ENCODE data around the gene ADCY2.
A peak's percentile ranks its signal among the peaks of the same experiment; 100 is the strongest.
"Not testable (repeated sequence)": the region's sequence is repeated elsewhere in the genome, so short reads cannot be mapped to it uniquely, and the experiment has no call there.

ADCY2 gene

GRCh38 chr5:7396713-7397454 is 946 bp downstream of the ADCY2 start:
- peak; percentile 31 for DNase-seq

- no peak for DNase-seq
Measured at GRCh38 chr5:7397937-7398336, 2.0 kb downstream of the ADCY2 start.

- no peak for DNase-seq
Measured at GRCh38 chr5:7398596-7399280, 2.8 kb downstream of the ADCY2 start.

GRCh38 chr5:7405277-7405676 is 9.3 kb downstream of the ADCY2 start:
- DNase-seq, result no peak

GRCh38 chr5:7410936-7411511 is 15.1 kb downstream of the ADCY2 start:
- no peak for DNase-seq

- DNase-seq, result no peak
Measured at GRCh38 chr5:7412409-7412808, 16.5 kb downstream of the ADCY2 start.

- no peak for DNase-seq
Measured at GRCh38 chr5:7415123-7415522, 19.2 kb downstream of the ADCY2 start.

- DNase-seq, result no peak
Measured at GRCh38 chr5:7415587-7416535, 19.9 kb downstream of the ADCY2 start.

GRCh38 chr5:7418276-7418675 is 22.3 kb downstream of the ADCY2 start:
- no peak for DNase-seq

GRCh38 chr5:7419367-7419766 is 23.4 kb downstream of the ADCY2 start:
- DNase-seq, result no peak

GRCh38 chr5:7419846-7420245 is 23.9 kb downstream of the ADCY2 start:
- DNase-seq, result no peak

DNA sequence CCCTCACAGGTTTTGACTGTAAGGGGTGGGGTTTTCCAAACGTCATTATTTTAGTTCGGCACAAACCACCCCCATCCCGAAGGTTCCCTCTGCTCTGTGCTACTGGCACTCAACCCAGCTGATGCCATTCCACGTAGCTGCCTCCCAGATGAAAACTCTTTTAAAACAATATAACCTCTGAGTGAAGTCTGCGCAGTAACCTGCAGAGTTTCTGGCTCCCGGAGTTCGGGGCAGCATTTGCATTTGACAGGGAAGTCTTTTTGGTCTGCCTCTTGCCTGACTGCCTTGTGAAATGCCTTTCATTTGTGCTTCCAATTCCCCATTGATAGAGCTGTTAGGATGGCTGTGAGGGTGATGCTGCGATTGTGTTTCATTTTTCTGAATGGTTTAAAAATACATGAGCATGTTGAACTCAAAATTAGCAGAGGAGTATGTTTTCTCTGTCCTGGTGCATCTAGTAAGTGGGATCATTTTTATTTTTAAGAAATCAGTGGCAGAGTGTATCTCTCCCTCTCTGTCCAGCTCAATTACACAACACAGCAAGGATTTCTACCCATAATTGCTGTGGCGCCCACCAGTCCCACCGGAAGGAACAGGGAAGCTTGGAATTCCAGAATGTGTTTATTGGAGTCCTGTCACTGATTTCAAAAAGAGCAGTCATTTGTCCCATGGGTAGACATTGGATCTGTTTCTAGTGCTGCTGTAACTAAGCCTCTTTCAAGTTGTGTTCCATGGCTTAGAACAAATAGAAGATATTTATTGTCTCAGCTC is 24.8 kb downstream of the ADCY2 start:
- DNase-seq, result no peak

- no peak for DNase-seq
Measured at GRCh38 chr5:7422316-7423106, 26.6 kb downstream of the ADCY2 start.

DNA sequence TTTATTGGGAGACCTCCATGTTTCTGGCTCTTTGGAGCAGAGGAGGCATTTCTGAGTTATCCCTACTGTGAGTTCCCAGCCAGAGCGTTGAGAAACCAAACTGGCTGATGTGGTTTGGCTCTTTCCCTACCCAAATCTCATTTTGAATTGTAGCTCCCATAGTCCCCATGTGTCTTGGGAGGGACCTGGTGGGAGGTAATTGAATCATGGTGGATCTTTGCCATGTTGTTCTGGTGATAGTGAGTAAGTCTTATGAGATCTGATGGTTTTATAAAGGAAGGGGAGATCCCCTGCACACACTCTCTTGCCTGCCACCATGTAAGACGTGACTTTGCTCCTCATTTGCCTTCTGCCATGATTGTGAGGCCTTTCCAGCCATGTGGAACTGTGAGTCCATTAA is 27.3 kb downstream of the ADCY2 start:
- not testable (repeated sequence) for DNase-seq

- no peak for DNase-seq
Measured at GRCh38 chr5:7425830-7426229, 29.9 kb downstream of the ADCY2 start.

DNA sequence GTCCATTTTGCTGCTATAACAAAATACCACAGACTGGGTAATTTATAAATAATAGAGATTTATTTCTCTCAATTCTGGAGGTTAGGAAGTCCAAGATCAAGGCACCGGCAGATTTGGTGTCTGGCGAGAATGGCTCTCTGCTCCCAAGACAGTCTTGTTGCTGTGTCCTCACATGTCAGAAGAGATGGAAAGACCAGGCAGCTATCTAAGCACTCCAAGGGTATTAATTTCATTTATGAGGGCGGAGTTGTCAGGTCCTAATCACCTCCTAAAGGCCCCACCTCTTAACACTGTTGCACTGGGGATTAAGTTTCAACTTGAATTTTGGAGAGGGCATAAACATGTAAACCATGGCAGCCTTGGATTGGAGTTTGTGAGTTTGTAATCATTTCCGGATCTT is 30.3 kb downstream of the ADCY2 start:
- DNase-seq, result no peak

- DNase-seq, result no peak
Measured at GRCh38 chr5:7434914-7435313, 39.0 kb downstream of the ADCY2 start.

DNA sequence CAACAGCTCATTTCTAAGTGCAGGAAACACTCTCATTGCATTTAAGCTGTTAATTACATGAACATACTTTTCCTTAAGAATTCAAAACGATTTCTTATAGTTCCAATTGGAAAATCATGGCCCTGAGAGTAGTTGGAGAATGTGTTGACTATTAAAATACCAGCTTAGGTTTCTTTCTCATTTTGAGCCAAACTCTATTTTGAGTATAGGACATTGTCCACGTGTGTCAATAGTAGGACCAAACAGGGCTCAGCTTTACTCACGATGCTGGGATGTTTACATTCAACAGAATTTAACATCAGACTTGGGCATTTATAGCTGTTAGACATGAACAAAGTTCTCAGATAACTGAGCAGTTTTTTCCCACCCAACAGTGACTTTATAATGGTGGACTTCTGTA is 39.6 kb downstream of the ADCY2 start:
- no peak for DNase-seq

DNA sequence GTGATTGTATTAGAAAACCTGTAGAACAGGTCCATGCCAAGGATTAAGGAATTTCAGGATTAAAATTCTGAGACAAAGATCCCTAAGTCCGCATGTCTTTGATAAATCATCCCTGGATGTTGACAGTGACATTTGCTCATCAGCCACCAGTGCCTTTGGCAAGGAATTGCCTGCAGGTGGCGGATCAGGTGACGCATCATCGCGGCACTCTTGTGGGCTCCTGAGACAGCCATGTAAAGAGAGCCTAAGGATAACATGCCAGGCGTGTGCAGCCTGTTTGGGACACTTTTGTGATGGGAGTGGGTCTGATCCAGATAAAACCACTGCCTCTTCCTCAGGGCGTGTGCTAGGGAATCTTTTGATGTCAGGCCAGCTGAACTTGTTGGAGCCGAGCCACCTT is 40.6 kb downstream of the ADCY2 start:
- DNase-seq, result no peak

DNA sequence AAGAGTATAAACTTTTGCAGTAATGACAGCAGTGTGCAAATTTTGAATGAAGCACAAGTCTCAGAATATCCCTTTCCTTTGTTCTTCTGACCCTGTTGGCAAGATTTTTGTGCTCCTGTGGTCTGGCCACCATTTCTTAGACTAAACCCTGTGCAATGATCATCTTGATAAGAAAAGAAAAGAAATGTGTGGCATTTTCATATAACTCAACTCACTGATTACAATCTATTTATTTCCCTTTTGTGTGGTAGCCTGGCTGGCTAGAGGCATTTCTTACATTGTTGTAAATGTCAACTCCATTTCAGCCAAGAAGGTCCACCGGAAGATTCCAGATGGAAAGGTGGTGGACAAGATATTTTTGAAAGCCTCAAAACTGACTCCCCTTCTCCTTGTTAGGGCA is 41.9 kb downstream of the ADCY2 start:
- no peak for DNase-seq

DNA sequence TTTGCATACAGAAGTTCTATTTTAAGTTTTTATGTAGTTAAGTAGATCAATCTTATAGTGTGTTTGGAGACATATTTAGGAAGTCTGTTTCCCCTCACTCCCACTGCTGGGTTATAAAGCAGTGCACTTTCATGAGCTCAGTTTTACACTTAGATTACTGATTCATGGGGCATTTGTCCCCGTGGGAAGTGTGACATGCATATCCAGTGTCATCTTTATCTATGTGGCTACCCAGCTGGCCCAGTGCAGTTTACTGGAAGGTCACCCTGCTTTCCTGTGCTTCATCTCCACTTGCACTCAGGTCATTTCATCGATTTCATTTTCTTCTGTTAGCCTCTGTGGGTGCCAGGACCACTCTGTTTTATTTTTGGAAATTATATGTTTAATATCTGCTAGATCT is 49.1 kb downstream of the ADCY2 start:
- DNase-seq, result no peak

DNA sequence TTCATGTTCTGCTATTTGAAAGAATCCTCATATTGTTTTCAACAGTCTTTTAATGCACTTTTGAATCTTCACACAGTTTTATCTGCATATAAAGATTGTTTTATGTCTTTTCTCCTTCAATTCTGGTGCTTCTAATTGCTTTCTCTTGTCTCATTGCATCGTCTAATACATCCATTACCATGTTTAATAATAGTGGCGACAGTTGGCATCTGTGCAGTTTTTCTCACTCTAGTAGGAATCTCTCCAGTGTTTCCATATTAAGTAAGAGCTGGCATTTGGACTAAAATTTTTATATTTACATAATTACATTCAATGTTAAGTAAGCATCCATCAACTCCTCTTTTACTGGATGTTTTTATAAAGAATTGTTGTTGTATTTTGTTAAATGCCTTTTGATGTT is 49.9 kb downstream of the ADCY2 start:
- no peak for DNase-seq

Data from NCI-H69 (cell line).